EH (cell line): Measurements from ENCODE around the gene IBTK.
"Not testable (repeated sequence)": the region's sequence is repeated elsewhere in the genome, so short reads cannot be mapped to it uniquely, and the experiment has no call there.

Experiments
- DNase-seq: peaks from one replicate; pipeline ENCODE4 v3.0.0-alpha.2; 2015; ENCODE audit warnings: low read depth

IBTK gene

GRCh38 chr6:82176616-82177015 lies 70.9 kb downstream of the IBTK start:
- DNase-seq: peak; percentile 69

- no peak for DNase-seq
Measured at GRCh38 chr6:82172594-82172993, 75.0 kb downstream of the IBTK start.

DNA sequence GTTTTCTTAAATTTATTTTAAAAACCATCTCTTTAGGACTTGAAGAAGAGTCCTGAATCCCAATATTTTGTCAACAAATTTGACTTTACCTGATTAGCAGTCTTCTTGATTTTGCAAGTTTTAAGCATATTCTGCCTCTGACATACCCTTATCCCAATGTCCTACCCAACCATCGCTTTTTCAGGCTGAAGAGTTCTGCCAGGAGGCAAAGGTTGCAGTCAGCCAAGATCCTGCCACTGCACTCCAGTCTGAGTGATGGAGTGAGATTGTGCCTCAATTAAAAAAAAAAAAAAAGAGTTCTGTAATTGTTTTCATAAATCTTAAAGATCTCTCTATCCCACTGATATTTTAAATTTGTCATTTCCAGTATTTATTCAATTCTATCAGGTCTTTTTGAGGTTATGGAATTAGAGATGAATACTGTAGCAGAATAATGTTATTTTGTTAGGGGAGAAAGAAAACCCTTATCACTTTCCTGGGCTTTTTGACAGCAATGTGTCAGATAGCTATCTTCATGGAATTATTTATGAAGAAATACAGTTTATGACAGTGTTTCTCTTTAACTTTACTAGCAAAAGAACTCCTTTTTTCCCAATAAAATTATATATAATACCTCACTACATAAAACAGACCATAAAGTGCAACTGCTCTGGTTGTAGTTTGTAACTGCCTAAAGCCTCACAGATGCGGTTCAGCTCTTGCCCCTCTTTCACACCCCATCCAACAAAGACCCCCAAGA lies 78.2 kb downstream of the IBTK start:
- DNase-seq: no peak

DNA sequence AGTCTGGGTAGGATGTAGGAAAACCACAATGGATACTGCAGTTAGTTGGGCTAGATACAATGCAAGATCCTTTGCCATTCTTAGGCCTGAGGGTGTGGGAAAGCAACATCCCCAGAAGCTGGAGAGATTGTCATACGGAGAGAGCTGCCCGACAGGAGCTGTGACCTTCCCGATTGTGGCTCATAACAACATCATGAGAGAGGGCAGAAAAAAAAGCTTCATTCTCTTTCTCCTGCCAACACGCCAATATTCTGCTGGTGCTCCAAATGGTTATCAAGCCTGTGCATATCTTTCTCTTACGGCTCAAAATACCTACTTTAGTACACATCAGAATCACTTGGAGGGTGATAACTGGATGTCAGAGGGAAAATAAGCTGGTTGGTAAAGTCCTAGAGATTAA lies 81.1 kb downstream of the IBTK start:
- no peak for DNase-seq

DNA sequence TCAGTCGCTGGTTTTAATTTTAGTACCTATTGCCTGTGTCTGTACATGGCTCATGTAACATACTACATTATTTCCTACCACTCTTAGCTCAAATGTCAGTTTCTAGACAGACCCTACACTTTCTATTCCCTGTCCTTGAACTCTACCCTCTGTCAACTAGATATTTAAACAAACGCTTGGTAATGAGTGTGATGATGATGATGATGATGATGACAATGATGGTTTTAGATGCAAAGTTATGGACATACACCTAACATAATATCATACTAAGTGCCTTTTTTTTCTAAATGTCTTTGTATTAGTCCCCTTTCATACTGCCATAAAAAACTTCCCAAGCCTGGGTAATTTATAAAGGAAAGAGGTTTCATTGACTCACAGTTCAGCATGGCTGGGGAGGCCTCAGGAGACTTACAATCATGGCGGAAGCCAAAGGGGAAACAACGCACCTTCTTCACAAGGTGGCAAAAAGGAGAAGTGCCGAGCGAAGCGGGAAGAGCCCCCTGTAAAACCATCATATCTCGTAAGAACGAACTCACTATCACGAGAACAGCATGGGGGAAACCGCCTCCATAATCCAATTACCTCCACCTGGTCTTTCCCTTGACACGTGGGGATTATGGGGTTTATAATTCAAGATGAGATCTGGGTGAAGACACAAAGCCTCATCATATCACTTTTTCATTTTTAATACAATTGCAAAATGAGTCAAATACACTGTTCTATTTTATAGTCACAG lies 87.1 kb downstream of the IBTK start:
- DNase-seq: no peak

GRCh38 chr6:82152786-82153185 lies 94.8 kb downstream of the IBTK start:
- peak; percentile 35 for DNase-seq

DNA sequence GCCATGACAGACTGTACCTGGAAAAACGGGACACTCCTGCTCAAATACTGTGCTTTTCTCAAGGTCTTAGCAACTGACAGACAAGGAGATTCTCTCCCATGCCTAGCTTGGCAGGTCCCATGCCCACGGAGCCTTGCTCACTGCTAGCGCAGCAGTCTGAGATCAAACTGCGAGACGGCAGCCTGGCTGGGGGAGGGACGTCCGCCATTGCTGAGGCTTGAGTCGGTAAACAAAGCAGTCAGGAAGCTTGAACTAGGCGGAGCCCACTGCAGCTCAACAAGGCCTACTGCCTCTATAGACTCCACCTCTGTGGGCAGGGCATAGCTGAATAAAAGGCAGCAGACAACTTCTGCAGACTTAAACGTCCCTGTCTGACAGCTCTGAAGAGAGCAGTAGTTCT lies 96.4 kb downstream of the IBTK start:
- not testable (repeated sequence) for DNase-seq

- peak; percentile 33 for DNase-seq
Measured at GRCh38 chr6:82145926-82146452, 101.6 kb downstream of the IBTK start.

- peak; percentile 95 for DNase-seq
Measured at GRCh38 chr6:82144852-82145340, 102.6 kb downstream of the IBTK start.

DNA sequence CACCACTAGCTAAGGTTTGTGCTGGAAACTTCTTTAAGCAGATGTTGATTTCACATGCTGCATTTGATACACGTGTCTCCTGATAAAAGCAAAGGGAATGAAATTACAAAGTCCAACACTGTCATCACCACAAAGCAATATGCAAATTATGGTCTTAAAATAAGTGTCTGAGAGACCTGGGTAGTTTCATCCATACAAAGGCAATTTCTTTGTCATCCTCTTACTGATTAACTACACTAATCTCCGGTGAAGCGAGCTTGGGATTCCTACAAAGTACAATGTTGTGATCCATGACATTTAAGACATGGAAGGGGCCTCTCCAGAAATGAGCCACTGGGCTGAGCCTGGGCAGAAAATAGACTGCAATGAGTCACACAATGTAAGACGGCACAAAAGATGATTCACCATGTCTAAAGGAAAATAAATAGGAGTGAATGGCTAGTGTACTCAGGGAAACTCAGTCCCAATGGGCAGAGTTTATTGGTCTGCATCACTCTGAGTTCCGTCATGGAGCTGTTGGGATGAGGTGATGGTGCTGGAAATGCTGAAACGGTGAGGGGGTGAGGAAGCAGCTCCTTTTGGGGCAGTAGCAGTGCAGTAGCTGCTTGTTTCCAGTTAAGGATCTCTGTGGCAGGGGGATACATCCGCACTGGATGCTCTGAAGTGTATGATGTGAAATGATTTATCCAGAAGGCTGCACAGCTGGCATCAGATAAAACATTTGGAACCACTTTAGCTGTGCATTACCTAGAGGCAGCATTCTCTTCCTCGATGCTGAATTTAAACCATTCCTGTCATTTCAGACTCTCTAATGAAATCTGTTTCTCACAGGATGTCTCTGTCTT lies 103.3 kb downstream of the IBTK start:
- DNase-seq: peak; percentile 98

- DNase-seq: peak; percentile 94
Measured at GRCh38 chr6:82143041-82143481, 104.5 kb downstream of the IBTK start.

- no peak for DNase-seq
Measured at GRCh38 chr6:82142524-82142923, 105.0 kb downstream of the IBTK start.

DNA sequence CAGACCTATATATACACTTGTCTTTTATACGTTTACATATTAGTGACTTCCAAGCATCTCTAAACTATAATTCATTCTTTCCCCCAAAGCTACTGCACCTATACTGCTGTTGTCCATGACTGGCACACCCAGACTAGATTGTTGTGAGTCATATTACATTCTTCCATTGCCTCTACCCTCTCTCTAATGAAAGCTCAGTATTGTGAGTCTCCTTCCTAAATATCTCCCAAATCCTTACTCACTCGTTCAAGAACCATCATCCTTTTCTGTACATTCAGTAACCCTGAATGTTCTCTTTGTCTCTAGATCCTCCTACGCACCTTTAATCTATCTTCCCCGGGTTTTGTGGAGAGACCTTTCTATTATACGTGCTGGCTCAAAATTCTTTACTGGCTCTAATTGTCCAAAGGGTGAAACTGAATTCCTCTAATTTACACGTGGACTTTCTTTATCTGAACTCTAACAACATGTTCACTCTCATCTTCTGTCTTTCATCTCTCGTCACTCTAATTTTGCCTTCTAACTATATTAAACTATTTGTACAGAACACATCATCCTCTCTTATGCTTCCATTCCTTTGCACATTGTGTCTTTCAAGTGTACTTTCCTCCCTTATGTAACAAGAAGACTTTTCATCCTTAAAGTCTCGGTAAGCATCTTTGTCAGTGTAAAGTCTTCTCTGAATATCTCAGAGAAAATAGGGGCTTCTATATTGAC lies 109.3 kb downstream of the IBTK start:
- DNase-seq: no peak

DNA sequence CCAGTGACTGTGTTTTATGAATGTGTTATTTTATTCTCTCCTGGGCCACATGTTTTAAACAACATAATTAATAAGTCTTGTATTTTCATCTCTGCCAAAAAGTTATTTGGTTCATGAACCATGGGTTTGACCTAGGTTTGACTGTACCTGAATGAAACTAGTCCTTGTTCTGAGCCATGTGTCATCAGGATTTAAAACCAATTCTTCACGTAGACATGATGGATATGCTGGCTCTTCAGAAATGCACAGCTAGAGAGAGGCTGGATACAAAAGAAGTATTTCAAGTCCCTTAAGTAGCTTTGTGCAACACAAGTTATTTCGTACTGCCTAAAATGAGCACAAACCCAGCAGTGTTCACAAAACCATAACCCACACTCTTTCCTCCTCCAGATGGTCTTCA lies 116.1 kb downstream of the IBTK start:
- no peak for DNase-seq

DNA sequence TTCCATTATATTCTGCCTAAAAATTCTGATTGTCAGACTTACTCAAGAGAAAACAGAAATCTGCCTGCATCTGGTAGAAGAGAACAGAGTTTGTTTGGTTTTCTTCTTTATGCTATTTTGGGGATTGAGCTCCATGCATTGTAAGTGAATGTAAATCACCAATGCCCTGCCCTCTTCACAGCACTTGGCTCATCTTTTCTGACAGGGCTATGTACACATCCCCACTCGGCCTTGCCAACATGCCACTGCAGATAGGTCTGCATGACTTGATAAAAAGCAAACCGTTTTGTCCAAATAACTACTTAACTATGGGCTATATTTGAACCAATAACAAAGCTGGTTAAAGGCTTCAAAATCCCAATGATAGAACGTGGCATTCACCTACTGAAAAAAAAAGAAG lies 117.7 kb downstream of the IBTK start:
- DNase-seq: no peak

DNA sequence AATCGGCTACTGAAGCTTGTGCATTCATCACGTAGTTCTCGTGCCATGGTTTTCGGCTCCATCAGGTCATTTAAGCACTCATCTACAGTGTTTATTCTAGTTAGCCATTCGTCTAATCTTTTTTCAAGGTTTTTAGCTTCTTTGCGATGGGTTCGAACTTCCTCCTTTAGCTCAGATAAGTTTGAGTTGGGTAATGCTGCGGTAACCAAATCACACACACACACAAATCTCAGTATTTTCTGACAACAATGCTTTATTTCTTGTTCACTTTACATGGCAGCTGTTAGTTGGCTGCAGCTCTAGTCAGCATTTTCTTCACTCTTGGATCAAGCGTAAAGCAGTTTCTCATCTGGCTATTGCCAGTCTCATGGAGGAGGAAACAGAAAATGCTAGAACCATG lies 118.6 kb downstream of the IBTK start:
- DNase-seq: not testable (repeated sequence)

DNA sequence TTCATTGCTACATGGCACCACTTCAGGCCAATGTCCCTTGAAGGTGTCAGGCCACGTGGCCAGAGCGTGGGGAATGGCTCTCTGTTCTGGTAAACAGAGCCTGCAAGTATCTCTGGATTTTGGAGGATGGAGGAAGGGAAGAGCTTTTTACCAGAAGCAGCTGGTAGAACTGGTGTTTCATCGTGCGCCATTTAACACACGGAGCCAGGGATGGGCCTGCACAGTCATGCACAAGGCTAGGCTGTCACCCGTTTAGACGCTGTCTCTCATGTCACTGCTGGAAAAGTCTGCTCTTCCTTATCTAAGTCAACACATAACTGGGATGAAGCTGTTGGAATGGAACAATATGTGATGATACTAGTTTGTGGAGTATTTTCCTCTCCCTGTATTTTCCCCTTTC lies 123.9 kb downstream of the IBTK start:
- no peak for DNase-seq
